ENCODE results near the gene NME4.

GRCh38 chr16:364595-365491 lies 32.2 kb upstream of the NME4 start:
- TF ChIP-seq POLR2A (IDR thresholded peaks at IDR 0.05; ENCODE audit: low read length) (no peak), GATA1 (IDR thresholded peaks at IDR 0.05; ENCODE audit: low read depth, low read length) (no peak)
